Fibroblast of pulmonary artery (primary cell): ENCODE measurements around the gene GALNT17.
"Not testable (repeated sequence)": the region's sequence is repeated elsewhere in the genome, so short reads cannot be mapped to it uniquely, and the experiment has no call there.

Experiments used
- DNase-seq: peaks from one replicate; pipeline ENCODE4 v3.0.0-alpha.2; 2010; ENCODE audit warnings: low read depth
- H3K4me3 ChIP-seq: replicated peaks from 2 replicates; pipeline ENCODE4 v1.5.1; 2011; ENCODE audit warnings: low read depth, mild to moderate bottlenecking, control low read depth, low read length, moderate library complexity
- CTCF ChIP-seq: IDR thresholded peaks from 2 replicates; pipeline ENCODE4 v1.5.1; 2011; ENCODE audit warnings: mild to moderate bottlenecking, control low read depth, low read length, inconsistent platforms; ENCODE audit errors: missing control alignments

Gene GALNT17

DNA sequence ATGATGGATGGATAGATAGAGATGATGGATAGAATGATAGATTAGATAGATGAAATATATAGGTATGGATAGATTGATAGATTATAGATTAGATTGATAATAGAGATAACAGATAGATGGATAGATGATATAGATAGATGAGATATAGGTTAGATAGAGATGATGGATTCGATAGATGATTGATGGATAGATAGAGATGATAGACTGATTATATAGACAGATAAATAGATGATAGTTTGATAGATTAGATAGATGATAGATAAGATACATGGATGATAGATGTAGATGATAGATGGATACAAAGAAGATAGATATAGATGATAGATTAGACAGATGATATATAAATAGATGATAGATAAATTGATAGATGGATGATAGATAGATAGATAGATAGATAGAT is 448.1 kb downstream of the GALNT17 start:
- no peak overlapping the region for H3K4me3 ChIP-seq
- no peak for DNase-seq
- no peak for TF ChIP-seq CTCF

GRCh38 chr7:71584256-71584655 is 452.3 kb downstream of the GALNT17 start:
- TF ChIP-seq CTCF, result no peak
- H3K4me3 ChIP-seq, result no peak overlapping the region
- no peak for DNase-seq

GRCh38 chr7:71591876-71592275 is 459.9 kb downstream of the GALNT17 start:
- no peak for TF ChIP-seq CTCF
- no peak for DNase-seq
- H3K4me3 ChIP-seq, result no peak overlapping the region

DNA sequence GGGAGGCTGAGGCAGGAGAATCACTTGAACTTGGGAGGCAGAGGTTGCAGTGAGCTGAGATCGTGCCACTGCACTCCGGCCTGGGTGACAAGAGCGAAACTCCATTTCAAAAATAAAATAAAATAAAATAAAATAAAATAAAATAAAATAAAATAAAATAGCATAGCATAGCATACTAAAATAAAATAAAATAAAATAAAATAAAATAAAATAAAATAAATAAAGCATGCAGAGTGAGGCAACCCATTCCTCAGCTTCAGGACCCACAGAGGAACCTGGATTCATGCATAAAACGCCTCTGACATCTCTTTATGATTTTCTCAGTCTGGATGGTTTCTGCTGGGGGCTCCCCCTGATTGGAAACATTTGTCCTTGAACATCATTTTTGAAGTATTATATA is 460.4 kb downstream of the GALNT17 start:
- DNase-seq, result not testable (repeated sequence)

DNA sequence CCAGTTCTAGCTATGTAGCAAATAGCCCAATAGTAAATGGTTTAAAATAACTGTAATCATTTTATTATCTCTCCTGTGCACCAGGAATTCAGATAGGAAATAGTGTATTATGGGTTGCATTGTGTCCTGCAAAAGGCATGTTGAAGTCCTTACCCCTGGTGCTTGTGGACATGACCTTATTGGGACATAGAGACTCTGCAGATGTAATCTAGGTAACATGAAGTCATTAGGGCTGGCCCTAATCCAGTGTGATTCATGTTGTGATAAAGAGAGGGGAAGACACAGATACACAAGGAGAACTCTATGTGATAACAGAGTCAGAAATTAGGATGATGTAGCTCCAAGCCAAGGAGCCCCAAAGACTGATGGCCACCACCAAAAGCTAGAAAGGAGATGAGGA is 462.8 kb downstream of the GALNT17 start:
- no peak for TF ChIP-seq CTCF
- no peak overlapping the region for H3K4me3 ChIP-seq
- no peak for DNase-seq

More for the DNA sequence above, 460.4 kb downstream of the GALNT17 start:
- H3K4me3 ChIP-seq, result not testable (repeated sequence)

DNA sequence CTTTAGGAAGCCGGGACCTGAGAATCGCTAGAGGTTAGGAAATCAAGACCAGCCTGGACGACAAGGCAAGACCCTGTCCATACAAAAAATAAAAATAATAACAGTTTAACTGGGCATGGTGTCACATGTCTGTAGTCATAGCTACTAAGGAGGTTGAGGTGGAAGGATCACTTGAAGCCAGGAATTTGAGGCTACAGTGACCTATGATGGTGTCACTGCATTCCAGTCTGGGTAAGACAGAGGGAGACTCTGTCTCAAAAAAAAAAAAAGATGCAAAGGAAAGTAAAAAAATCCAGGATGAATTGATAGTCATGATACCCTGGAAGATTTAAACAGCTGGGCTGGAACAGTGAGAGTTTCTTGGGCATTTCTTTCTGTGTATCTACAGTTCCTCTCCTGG is 463.2 kb downstream of the GALNT17 start:
- no peak overlapping the region for H3K4me3 ChIP-seq
- TF ChIP-seq CTCF, result no peak
- DNase-seq, result no peak

GRCh38 chr7:71598553-71598952 is 466.6 kb downstream of the GALNT17 start:
- no peak for DNase-seq
- no peak for TF ChIP-seq CTCF
- no peak overlapping the region for H3K4me3 ChIP-seq

DNA sequence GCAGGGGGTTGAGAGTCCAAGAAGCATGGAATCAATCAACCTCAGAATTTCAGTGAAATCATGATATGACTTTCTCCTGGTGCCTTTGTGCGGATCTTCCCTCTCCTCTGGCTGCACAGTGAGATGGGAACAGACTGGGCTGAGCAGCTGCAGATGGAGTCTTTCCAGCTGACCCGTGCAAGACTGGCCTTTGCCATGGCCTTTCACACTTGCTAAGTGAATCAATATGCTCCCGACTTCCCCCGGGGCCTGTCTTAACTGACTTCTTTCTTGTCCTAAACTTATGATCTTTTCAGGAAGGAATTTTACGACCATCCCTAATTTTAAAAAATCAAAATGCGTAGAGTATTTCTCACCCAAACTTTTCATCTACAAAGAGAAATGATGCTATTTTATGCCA is 469.9 kb downstream of the GALNT17 start:
- no peak for DNase-seq

More for the DNA sequence above, 469.9 kb downstream of the GALNT17 start:
- no peak for TF ChIP-seq CTCF
- H3K4me3 ChIP-seq, result no peak overlapping the region
